Measurements from ENCODE around the gene MYOZ2. TPM values are rescaled to one million over a fixed set of nuclear protein-coding genes. Genes with fewer than 3 reads are reported as not detected.

Gene MYOZ2
- total RNA-seq, 1 donor from 2014 or later, result 0.16 TPM

- Mint-ChIP-seq H3K27me3 (ENCODE audit: low read depth) (no peaks in the 10 kb centered on the region), H3K9me3 (peaks cover 19% of the 10 kb centered on the region), H3K4me3 (no peak overlapping the region), H3K4me1 (peaks cover 20% of the 10 kb centered on the region), H3K27ac (peak overlapping the region; percentile 36), H3K36me3 (peaks cover 5% of the 10 kb centered on the region)
- DNase-seq (ENCODE audit: low spot score in 2 of 2, unreplicated experiment in 2 of 2), result no peak
- TF ChIP-seq CTCF (IDR thresholded peaks at IDR 0.05; ENCODE audit: unreplicated experiment), result no peak
These were observed 69.3 kb downstream of the MYOZ2 start for GRCh38 chr4:119204916-119205315.

- Mint-ChIP-seq H3K9me3 (peaks cover 11% of the 10 kb centered on the region), H3K27ac (no peak overlapping the region), H3K4me1 (peaks cover 20% of the 10 kb centered on the region), H3K27me3 (ENCODE audit: low read depth) (no peaks in the 10 kb centered on the region), H3K4me3 (no peak overlapping the region), H3K36me3 (peaks cover 5% of the 10 kb centered on the region)
- no peak for DNase-seq (ENCODE audit: low spot score in 2 of 2, unreplicated experiment in 2 of 2)
- no peak for TF ChIP-seq CTCF (IDR thresholded peaks at IDR 0.05; ENCODE audit: unreplicated experiment)
These were observed 70.1 kb downstream of the MYOZ2 start for GRCh38 chr4:119205690-119206089.

- no peak for DNase-seq (ENCODE audit: low spot score in 2 of 2, unreplicated experiment in 2 of 2)
- no peak overlapping the region for H3K4me3 Mint-ChIP-seq
- no peaks in the 10 kb centered on the region for H3K27me3 Mint-ChIP-seq (ENCODE audit: low read depth)
- peak overlapping the region; percentile 51 for H3K27ac Mint-ChIP-seq
- no peak for TF ChIP-seq CTCF (IDR thresholded peaks at IDR 0.05; ENCODE audit: unreplicated experiment)
- H3K9me3 Mint-ChIP-seq, result peaks cover 8% of the 10 kb centered on the region
- H3K4me1 Mint-ChIP-seq, result peaks cover 25% of the 10 kb centered on the region
- peaks cover 5% of the 10 kb centered on the region for H3K36me3 Mint-ChIP-seq
These were observed 70.5 kb downstream of the MYOZ2 start for GRCh38 chr4:119206178-119206577.

GRCh38 chr4:119207051-119207450 lies 71.4 kb downstream of the MYOZ2 start:
- peaks cover 28% of the 10 kb centered on the region for H3K4me1 Mint-ChIP-seq
- H3K27ac Mint-ChIP-seq, result peak overlapping the region; percentile 80
- peaks cover 2% of the 10 kb centered on the region for H3K9me3 Mint-ChIP-seq
- H3K27me3 Mint-ChIP-seq (ENCODE audit: low read depth), result no peaks in the 10 kb centered on the region
- no peak overlapping the region for H3K4me3 Mint-ChIP-seq
- no peak for DNase-seq (ENCODE audit: low spot score in 2 of 2, unreplicated experiment in 2 of 2)
- H3K36me3 Mint-ChIP-seq, result peaks cover 1% of the 10 kb centered on the region
- TF ChIP-seq CTCF (IDR thresholded peaks at IDR 0.05; ENCODE audit: unreplicated experiment), result no peak

- H3K27ac Mint-ChIP-seq, result no peak overlapping the region
- H3K36me3 Mint-ChIP-seq, result no peaks in the 10 kb centered on the region
- H3K4me3 Mint-ChIP-seq, result no peak overlapping the region
- TF ChIP-seq CTCF (IDR thresholded peaks at IDR 0.05; ENCODE audit: unreplicated experiment), result no peak
- H3K9me3 Mint-ChIP-seq, result no peaks in the 10 kb centered on the region
- no peak for DNase-seq (ENCODE audit: low spot score in 2 of 2, unreplicated experiment in 2 of 2)
- H3K4me1 Mint-ChIP-seq, result peaks cover 32% of the 10 kb centered on the region
- no peaks in the 10 kb centered on the region for H3K27me3 Mint-ChIP-seq (ENCODE audit: low read depth)
These were observed 73.4 kb downstream of the MYOZ2 start for GRCh38 chr4:119209077-119209476.

GRCh38 chr4:119209586-119209985 lies 74.0 kb downstream of the MYOZ2 start:
- Mint-ChIP-seq H3K36me3 (no peaks in the 10 kb centered on the region), H3K27me3 (ENCODE audit: low read depth) (no peaks in the 10 kb centered on the region), H3K4me1 (peaks cover 33% of the 10 kb centered on the region), H3K9me3 (no peaks in the 10 kb centered on the region), H3K27ac (no peak overlapping the region), H3K4me3 (no peak overlapping the region)
- no peak for DNase-seq (ENCODE audit: low spot score in 2 of 2, unreplicated experiment in 2 of 2)
- TF ChIP-seq CTCF (IDR thresholded peaks at IDR 0.05; ENCODE audit: unreplicated experiment), result no peak
